ENCODE results near the gene GRIP1.

GRCh38 chr12:66627270-66627987 lies 51.4 kb downstream of the GRIP1 start:
- no peak for TF ChIP-seq CTCF (IDR thresholded peaks at IDR 0.05)
- no peak for TF ChIP-seq EP300 (IDR thresholded peaks at IDR 0.05)
- TF ChIP-seq POLR2A (IDR thresholded peaks at IDR 0.05) = no peak

Measured in ovary (tissue), 3 donors.